Brain microvascular endothelial cell (primary cell): Measurements from ENCODE around the gene MYO15A.

ENCODE experiments used
- DNase-seq: peaks from one replicate; pipeline ENCODE4 v3.0.0-alpha.2; 2020
- H3K27ac ChIP-seq: fragments of 250-450 bp; sonication (Bioruptor Pico); 2 replicates; pipeline ENCODE4 v1.5.1; 2020; ENCODE audit warnings: mild to moderate bottlenecking, moderate library complexity
- H3K27me3 ChIP-seq: fragments of 250-450 bp; sonication (Bioruptor Pico); replicated peaks from 2 replicates; pipeline ENCODE4 v1.5.1; 2020; ENCODE audit warnings: mild to moderate bottlenecking
- H3K36me3 ChIP-seq: fragments of 250-450 bp; sonication (Bioruptor Pico); replicated peaks from 2 replicates; pipeline ENCODE4 v1.5.1; 2020; ENCODE audit warnings: mild to moderate bottlenecking
- H3K4me3 ChIP-seq: 2 replicates; pipeline ENCODE4 v1.5.1; 2011; ENCODE audit warnings: low read depth, mild to moderate bottlenecking, control low read depth, low read length, moderate library complexity
- CTCF ChIP-seq: IDR thresholded peaks from 2 replicates; pipeline ENCODE4 v1.5.1; 2011; ENCODE audit warnings: low read depth, mild to moderate bottlenecking, moderate library complexity, low read length, control low read depth, inconsistent platforms; ENCODE audit errors: missing control alignments
- in situ Hi-C: cut with HindIII; loops from 2 replicates; pipeline ENCODE4 v1.10.0; 2017; ENCODE audit warnings: low sequenced_read_pairs, low pct_ligation_motif_present

MYO15A gene

GRCh38 chr17:18173740-18174139 is 65.2 kb downstream of the MYO15A start:
- no peaks in the 10 kb centered on the region for H3K36me3 ChIP-seq
- TF ChIP-seq CTCF, result no peak
- no peaks in the 10 kb centered on the region for H3K27me3 ChIP-seq
- in situ Hi-C loops, result no loop called here
- no peak for DNase-seq
- no peak overlapping the region for H3K27ac ChIP-seq
- no peak overlapping the region for H3K4me3 ChIP-seq

- Histone ChIP-seq H3K27me3 (no peaks in the 10 kb centered on the region), H3K4me3 (no peak overlapping the region), H3K36me3 (no peaks in the 10 kb centered on the region), H3K27ac (no peak overlapping the region)
- TF ChIP-seq CTCF, result no peak
- no peak for DNase-seq
- in situ Hi-C loops, result no loop called here
Observed at GRCh38 chr17:18176176-18176575, 67.6 kb downstream of the MYO15A start.

GRCh38 chr17:18177133-18177532 is 68.6 kb downstream of the MYO15A start:
- no peak for DNase-seq

GRCh38 chr17:18177722-18178121 is 69.2 kb downstream of the MYO15A start:
- H3K27ac ChIP-seq, result no peak overlapping the region
- H3K36me3 ChIP-seq, result no peaks in the 10 kb centered on the region
- DNase-seq, result no peak
- no peak for TF ChIP-seq CTCF
- no peak overlapping the region for H3K4me3 ChIP-seq
- in situ Hi-C loops, result no loop called here
- no peaks in the 10 kb centered on the region for H3K27me3 ChIP-seq

More at GRCh38 chr17:18177133-18177532, 68.6 kb downstream of the MYO15A start:
- no peak for TF ChIP-seq CTCF
- Histone ChIP-seq H3K36me3 (no peaks in the 10 kb centered on the region), H3K27ac (no peak overlapping the region), H3K4me3 (no peak overlapping the region), H3K27me3 (no peaks in the 10 kb centered on the region)
- in situ Hi-C loops, result no loop called here

GRCh38 chr17:18179196-18179595 is 70.6 kb downstream of the MYO15A start:
- DNase-seq, result no peak
- in situ Hi-C loops, result no loop called here
- H3K27ac ChIP-seq, result no peak overlapping the region
- H3K36me3 ChIP-seq, result no peaks in the 10 kb centered on the region
- TF ChIP-seq CTCF, result no peak
- H3K4me3 ChIP-seq, result no peak overlapping the region
- H3K27me3 ChIP-seq, result no peaks in the 10 kb centered on the region

- no peak for DNase-seq
- in situ Hi-C loops, result no loop called here
Observed at GRCh38 chr17:18179804-18180203, 71.2 kb downstream of the MYO15A start.

More at GRCh38 chr17:18179804-18180203, 71.2 kb downstream of the MYO15A start:
- no peak for TF ChIP-seq CTCF
- Histone ChIP-seq H3K27me3 (no peaks in the 10 kb centered on the region), H3K4me3 (no peak overlapping the region), H3K27ac (no peak overlapping the region), H3K36me3 (no peaks in the 10 kb centered on the region)
